GM23338 (cell line): ENCODE data around the gene DENND4B. TPM values are rescaled to one million over a fixed set of nuclear protein-coding genes. Genes with fewer than 3 reads are reported as not detected.

Experiments used
- ATAC-seq: fragments of 200-7000 bp; cut with Tn5 transposase; 3 replicates; pipeline ENCODE4 v1.9.1; 2020
- DNase-seq: peaks from one replicate; pipeline ENCODE4 v3.0.0-alpha.2; 2015; ENCODE audit warnings: low spot score
- H2AFZ ChIP-seq: fragments of 200-600 bp; sonication (generic); 2 replicates; pipeline ENCODE4 v1.8.0; 2016; ENCODE audit warnings: antibody characterized with exemption, mild to moderate bottlenecking, moderate library complexity
- H3F3A ChIP-seq: fragments of 200-600 bp; sonication (generic); replicated peaks from 2 replicates; pipeline ENCODE4 v1.8.0; 2017; ENCODE audit warnings: antibody characterized with exemption, mixed run types, low read depth
- H3K27ac ChIP-seq: fragments of 200-600 bp; sonication (generic); 2 replicates; pipeline ENCODE4 v1.6.1; 2016; ENCODE audit warnings: low read depth
- H3K27me3 ChIP-seq: fragments of 200-600 bp; sonication (generic); 2 replicates; pipeline ENCODE4 v1.8.0; 2016; ENCODE audit warnings: mild to moderate bottlenecking, mixed run types, moderate library complexity; ENCODE audit not compliant: insufficient read depth
- H3K36me3 ChIP-seq: fragments of 200-600 bp; sonication (generic); 2 replicates; pipeline ENCODE4 v1.8.0; 2016; ENCODE audit warnings: mild to moderate bottlenecking; ENCODE audit not compliant: insufficient read depth
- H3K4me1 ChIP-seq: fragments of 200-600 bp; sonication (generic); 2 replicates; pipeline ENCODE4 v1.8.0; 2016; ENCODE audit warnings: mild to moderate bottlenecking, moderate library complexity; ENCODE audit not compliant: insufficient read depth
- H3K4me2 ChIP-seq: fragments of 200-600 bp; sonication (generic); 2 replicates; pipeline ENCODE4 v1.7.1; 2017; ENCODE audit warnings: mixed run types
- H3K4me3 ChIP-seq: fragments of 200-600 bp; sonication (generic); 2 replicates; pipeline ENCODE4 v1.6.1; 2016; ENCODE audit warnings: mixed run types
- H3K79me2 ChIP-seq: fragments of 200-600 bp; sonication (generic); replicated peaks from 2 replicates; pipeline ENCODE4 v1.8.0; 2017; ENCODE audit warnings: mild to moderate bottlenecking; ENCODE audit not compliant: insufficient read depth
- H3K9me2 ChIP-seq: fragments of 200-600 bp; sonication (generic); 2 replicates; pipeline ENCODE4 v1.8.0; 2017; ENCODE audit not compliant: insufficient read depth
- H4K20me1 ChIP-seq: fragments of 200-600 bp; sonication (generic); replicated peaks from 2 replicates; pipeline ENCODE4 v1.8.0; 2017; ENCODE audit warnings: mild to moderate bottlenecking; ENCODE audit not compliant: insufficient read depth
- H3K27ac Mint-ChIP-seq: 2 replicates; pipeline ENCODE4 v1.8.0; 2020; ENCODE audit warnings: inconsistent platforms, mild to moderate bottlenecking, moderate library complexity, mixed read lengths
- H3K27me3 Mint-ChIP-seq: 3 replicates; pipeline ENCODE4 v1.8.0; 2022; ENCODE audit warnings: low read depth, mild to moderate bottlenecking, moderate library complexity, mixed read lengths, inconsistent platforms; ENCODE audit not compliant: insufficient read depth, poor library complexity
- H3K36me3 Mint-ChIP-seq: 3 replicates; pipeline ENCODE4 v1.8.0; 2021; ENCODE audit warnings: low read depth, mild to moderate bottlenecking, inconsistent platforms, moderate library complexity, mixed read lengths
- H3K4me1 Mint-ChIP-seq: 3 replicates; pipeline ENCODE4 v1.8.0; 2020; ENCODE audit warnings: mild to moderate bottlenecking, inconsistent platforms, mixed read lengths
- H3K4me3 Mint-ChIP-seq: 3 replicates; pipeline ENCODE4 v1.8.0; 2021; ENCODE audit warnings: moderate library complexity, mild to moderate bottlenecking, inconsistent platforms, mixed read lengths
- H3K9me3 Mint-ChIP-seq: 3 replicates; pipeline ENCODE4 v1.8.0; 2020; ENCODE audit warnings: moderate library complexity, mild to moderate bottlenecking, inconsistent platforms, mixed read lengths
- CREB1 ChIP-seq: fragments of 250-450 bp; sonication (Bioruptor Pico); IDR thresholded peaks from 2 replicates; pipeline ENCODE4 v1.5.0; 2020; ENCODE audit warnings: low read depth, mild to moderate bottlenecking, moderate library complexity
- EZH2 ChIP-seq: fragments of 200-600 bp; sonication (generic); IDR thresholded peaks from one replicate; pipeline ENCODE4 v1.8.0; 2017; ENCODE audit warnings: antibody characterized with exemption, mild to moderate bottlenecking, low read depth; ENCODE audit not compliant: unreplicated experiment
- EZH2phosphoT487 ChIP-seq: fragments of 200-600 bp; sonication (generic); IDR thresholded peaks from one replicate; pipeline ENCODE4 v1.8.1; 2018; ENCODE audit warnings: antibody characterized with exemption; ENCODE audit not compliant: unreplicated experiment
- JUNB ChIP-seq: IDR thresholded peaks from one replicate; pipeline ENCODE4 v1.6.1; 2016; ENCODE audit warnings: antibody characterized with exemption; ENCODE audit not compliant: unreplicated experiment
- POLR2AphosphoS5 ChIP-seq: IDR thresholded peaks from 2 replicates; pipeline ENCODE4 v1.6.1; 2016; ENCODE audit warnings: antibody characterized with exemption, low read depth
- STAT1 ChIP-seq: IDR thresholded peaks from one replicate; pipeline ENCODE4 v1.6.1; 2016; ENCODE audit warnings: antibody characterized with exemption; ENCODE audit not compliant: unreplicated experiment
- ZNF114 ChIP-seq: fragments of 250-450 bp; sonication (Bioruptor Pico); IDR thresholded peaks from 2 replicates; pipeline ENCODE4 v1.5.0; 2020; ENCODE audit warnings: mild to moderate bottlenecking, moderate library complexity
- ZNF331 ChIP-seq: fragments of 250-450 bp; sonication (Bioruptor Pico); IDR thresholded peaks from 2 replicates; pipeline ENCODE4 v1.5.0; 2020; ENCODE audit warnings: low read depth, mild to moderate bottlenecking, moderate library complexity
- polyA plus RNA-seq: library from polyadenylated mRNA; unstranded; fragments of >200 nt; fragmentation: Nextera tagmentation; extraction: Ambion mirVana; gene quantifications from 2 replicates; pipeline ENCODE4 v1.2.1, GENCODE V29; 2016
- total RNA-seq: library from RNA; depleted of rRNA; stranded (reverse); fragments of >200 nt; shearing (Covaris generic); gene quantifications from 2 replicates; pipeline ENCODE4 v1.2.3, GENCODE V29; 2014
- TF ChIP-seq, protein P1 (sequence below): IDR thresholded peaks from 2 replicates; pipeline ENCODE4 v1.6.1; 2016; ENCODE audit warnings: antibody characterized with exemption
- TF ChIP-seq, protein P2 (sequence below): fragments of 250-450 bp; sonication (Bioruptor Pico); IDR thresholded peaks from 2 replicates; pipeline ENCODE4 v1.5.0; 2020; ENCODE audit warnings: mild to moderate bottlenecking, moderate library complexity
- TF ChIP-seq, protein P3 (sequence below), 2 experiments: fragments of 200-600 bp in 1 of 2; sonication (generic) in 1 of 2; conservative IDR thresholded peaks; 2 replicates each; pipeline versions ENCODE4 v1.5.1 to v1.6.1; 2016 to 2017; ENCODE audit warnings: antibody characterized with exemption in 2 of 2, low read depth in 2 of 2, mild to moderate bottlenecking in 2 of 2, moderate library complexity in 1 of 2
- TF ChIP-seq, protein P4 (sequence below): IDR thresholded peaks from one replicate; pipeline ENCODE4 v1.6.1; 2018; ENCODE audit warnings: antibody characterized with exemption; ENCODE audit not compliant: unreplicated experiment

Gene DENND4B
- total and polyA plus RNA-seq, 2 experiments from 2014 or later: 29.4 to 57.0 TPM

DNA sequence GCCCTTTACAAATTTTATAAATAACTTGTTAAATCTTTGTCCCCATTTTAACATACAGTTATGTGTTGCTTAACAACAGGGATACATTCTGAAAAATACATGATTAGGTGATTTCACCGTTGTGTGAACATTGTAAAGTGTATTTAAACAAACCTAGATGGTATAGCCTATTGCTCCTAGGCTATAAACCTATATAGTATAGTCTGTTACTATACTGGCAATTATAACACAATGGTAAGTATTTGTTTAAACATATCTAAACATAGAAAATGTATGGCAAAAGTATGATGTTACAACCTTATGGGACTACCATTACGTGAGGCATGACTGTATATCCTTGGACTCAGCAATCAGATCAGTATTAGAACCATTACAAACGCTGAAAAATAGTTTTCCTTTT, 60.4 kb downstream of the DENND4B start:
- no peaks in the 10 kb centered on the region; the same call in 2 of the 3 replicates for H3K4me1 Mint-ChIP-seq
- no peak overlapping the region for H3K4me3 Mint-ChIP-seq
- H2AFZ ChIP-seq: no peak overlapping the region
- no peaks in the 10 kb centered on the region for H3K9me2 ChIP-seq
- H3K27me3 ChIP-seq: no peaks in the 10 kb centered on the region
- H3K4me2 ChIP-seq: no peak overlapping the region
- H3K27me3 Mint-ChIP-seq: no peaks in the 10 kb centered on the region
- H3K9me3 Mint-ChIP-seq: no peaks in the 10 kb centered on the region
- H3K36me3 Mint-ChIP-seq: peaks cover 4% of the 10 kb centered on the region; the same call in 1 of the 3 replicates
- DNase-seq (no peak), ATAC-seq (no peak)
- peaks cover 47% of the 10 kb centered on the region for H4K20me1 ChIP-seq
- no peak overlapping the region for H3K27ac Mint-ChIP-seq
- H3K79me2 ChIP-seq: peaks cover 100% of the 10 kb centered on the region
- no peak overlapping the region for H3K27ac ChIP-seq
- TF ChIP-seq, protein P1, sequence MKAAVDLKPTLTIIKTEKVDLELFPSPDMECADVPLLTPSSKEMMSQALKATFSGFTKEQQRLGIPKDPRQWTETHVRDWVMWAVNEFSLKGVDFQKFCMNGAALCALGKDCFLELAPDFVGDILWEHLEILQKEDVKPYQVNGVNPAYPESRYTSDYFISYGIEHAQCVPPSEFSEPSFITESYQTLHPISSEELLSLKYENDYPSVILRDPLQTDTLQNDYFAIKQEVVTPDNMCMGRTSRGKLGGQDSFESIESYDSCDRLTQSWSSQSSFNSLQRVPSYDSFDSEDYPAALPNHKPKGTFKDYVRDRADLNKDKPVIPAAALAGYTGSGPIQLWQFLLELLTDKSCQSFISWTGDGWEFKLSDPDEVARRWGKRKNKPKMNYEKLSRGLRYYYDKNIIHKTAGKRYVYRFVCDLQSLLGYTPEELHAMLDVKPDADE: no peak
- TF ChIP-seq, protein P2, sequence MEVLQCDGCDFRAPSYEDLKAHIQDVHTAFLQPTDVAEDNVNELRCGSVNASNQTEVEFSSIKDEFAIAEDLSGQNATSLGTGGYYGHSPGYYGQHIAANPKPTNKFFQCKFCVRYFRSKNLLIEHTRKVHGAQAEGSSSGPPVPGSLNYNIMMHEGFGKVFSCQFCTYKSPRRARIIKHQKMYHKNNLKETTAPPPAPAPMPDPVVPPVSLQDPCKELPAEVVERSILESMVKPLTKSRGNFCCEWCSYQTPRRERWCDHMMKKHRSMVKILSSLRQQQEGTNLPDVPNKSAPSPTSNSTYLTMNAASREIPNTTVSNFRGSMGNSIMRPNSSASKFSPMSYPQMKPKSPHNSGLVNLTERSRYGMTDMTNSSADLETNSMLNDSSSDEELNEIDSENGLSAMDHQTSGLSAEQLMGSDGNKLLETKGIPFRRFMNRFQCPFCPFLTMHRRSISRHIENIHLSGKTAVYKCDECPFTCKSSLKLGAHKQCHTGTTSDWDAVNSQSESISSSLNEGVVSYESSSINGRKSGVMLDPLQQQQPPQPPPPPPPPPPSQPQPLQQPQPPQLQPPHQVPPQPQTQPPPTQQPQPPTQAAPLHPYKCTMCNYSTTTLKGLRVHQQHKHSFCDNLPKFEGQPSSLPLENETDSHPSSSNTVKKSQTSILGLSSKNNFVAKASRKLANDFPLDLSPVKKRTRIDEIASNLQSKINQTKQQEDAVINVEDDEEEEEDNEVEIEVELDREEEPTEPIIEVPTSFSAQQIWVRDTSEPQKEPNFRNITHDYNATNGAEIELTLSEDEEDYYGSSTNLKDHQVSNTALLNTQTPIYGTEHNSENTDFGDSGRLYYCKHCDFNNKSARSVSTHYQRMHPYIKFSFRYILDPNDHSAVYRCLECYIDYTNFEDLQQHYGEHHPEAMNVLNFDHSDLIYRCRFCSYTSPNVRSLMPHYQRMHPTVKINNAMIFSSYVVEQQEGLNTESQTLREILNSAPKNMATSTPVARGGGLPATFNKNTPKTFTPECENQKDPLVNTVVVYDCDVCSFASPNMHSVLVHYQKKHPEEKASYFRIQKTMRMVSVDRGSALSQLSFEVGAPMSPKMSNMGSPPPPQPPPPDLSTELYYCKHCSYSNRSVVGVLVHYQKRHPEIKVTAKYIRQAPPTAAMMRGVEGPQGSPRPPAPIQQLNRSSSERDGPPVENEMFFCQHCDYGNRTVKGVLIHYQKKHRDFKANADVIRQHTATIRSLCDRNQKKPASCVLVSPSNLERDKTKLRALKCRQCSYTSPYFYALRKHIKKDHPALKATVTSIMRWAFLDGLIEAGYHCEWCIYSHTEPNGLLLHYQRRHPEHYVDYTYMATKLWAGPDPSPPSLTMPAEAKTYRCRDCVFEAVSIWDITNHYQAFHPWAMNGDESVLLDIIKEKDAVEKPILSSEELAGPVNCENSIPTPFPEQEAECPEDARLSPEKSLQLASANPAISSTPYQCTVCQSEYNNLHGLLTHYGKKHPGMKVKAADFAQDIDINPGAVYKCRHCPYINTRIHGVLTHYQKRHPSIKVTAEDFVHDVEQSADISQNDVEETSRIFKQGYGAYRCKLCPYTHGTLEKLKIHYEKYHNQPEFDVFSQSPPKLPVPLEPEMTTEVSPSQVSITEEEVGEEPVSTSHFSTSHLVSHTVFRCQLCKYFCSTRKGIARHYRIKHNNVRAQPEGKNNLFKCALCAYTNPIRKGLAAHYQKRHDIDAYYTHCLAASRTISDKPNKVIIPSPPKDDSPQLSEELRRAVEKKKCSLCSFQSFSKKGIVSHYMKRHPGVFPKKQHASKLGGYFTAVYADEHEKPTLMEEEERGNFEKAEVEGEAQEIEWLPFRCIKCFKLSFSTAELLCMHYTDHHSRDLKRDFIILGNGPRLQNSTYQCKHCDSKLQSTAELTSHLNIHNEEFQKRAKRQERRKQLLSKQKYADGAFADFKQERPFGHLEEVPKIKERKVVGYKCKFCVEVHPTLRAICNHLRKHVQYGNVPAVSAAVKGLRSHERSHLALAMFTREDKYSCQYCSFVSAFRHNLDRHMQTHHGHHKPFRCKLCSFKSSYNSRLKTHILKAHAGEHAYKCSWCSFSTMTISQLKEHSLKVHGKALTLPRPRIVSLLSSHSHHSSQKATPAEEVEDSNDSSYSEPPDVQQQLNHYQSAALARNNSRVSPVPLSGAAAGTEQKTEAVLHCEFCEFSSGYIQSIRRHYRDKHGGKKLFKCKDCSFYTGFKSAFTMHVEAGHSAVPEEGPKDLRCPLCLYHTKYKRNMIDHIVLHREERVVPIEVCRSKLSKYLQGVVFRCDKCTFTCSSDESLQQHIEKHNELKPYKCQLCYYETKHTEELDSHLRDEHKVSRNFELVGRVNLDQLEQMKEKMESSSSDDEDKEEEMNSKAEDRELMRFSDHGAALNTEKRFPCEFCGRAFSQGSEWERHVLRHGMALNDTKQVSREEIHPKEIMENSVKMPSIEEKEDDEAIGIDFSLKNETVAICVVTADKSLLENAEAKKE (CRISPR knock-in tag): no peak
- no peak for TF ChIP-seq ZNF331 (CRISPR knock-in tag)
- TF ChIP-seq JUNB: no peak
- TF ChIP-seq CREB1 (CRISPR knock-in tag): no peak
- TF ChIP-seq, protein P3, sequence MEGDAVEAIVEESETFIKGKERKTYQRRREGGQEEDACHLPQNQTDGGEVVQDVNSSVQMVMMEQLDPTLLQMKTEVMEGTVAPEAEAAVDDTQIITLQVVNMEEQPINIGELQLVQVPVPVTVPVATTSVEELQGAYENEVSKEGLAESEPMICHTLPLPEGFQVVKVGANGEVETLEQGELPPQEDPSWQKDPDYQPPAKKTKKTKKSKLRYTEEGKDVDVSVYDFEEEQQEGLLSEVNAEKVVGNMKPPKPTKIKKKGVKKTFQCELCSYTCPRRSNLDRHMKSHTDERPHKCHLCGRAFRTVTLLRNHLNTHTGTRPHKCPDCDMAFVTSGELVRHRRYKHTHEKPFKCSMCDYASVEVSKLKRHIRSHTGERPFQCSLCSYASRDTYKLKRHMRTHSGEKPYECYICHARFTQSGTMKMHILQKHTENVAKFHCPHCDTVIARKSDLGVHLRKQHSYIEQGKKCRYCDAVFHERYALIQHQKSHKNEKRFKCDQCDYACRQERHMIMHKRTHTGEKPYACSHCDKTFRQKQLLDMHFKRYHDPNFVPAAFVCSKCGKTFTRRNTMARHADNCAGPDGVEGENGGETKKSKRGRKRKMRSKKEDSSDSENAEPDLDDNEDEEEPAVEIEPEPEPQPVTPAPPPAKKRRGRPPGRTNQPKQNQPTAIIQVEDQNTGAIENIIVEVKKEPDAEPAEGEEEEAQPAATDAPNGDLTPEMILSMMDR (conservative IDR thresholded peaks at IDR 0.05; ENCODE audit: low read depth in 2 of 2): no peak
- no peak for TF ChIP-seq EZH2
- TF ChIP-seq STAT1: no peak
- TF ChIP-seq, protein P4, sequence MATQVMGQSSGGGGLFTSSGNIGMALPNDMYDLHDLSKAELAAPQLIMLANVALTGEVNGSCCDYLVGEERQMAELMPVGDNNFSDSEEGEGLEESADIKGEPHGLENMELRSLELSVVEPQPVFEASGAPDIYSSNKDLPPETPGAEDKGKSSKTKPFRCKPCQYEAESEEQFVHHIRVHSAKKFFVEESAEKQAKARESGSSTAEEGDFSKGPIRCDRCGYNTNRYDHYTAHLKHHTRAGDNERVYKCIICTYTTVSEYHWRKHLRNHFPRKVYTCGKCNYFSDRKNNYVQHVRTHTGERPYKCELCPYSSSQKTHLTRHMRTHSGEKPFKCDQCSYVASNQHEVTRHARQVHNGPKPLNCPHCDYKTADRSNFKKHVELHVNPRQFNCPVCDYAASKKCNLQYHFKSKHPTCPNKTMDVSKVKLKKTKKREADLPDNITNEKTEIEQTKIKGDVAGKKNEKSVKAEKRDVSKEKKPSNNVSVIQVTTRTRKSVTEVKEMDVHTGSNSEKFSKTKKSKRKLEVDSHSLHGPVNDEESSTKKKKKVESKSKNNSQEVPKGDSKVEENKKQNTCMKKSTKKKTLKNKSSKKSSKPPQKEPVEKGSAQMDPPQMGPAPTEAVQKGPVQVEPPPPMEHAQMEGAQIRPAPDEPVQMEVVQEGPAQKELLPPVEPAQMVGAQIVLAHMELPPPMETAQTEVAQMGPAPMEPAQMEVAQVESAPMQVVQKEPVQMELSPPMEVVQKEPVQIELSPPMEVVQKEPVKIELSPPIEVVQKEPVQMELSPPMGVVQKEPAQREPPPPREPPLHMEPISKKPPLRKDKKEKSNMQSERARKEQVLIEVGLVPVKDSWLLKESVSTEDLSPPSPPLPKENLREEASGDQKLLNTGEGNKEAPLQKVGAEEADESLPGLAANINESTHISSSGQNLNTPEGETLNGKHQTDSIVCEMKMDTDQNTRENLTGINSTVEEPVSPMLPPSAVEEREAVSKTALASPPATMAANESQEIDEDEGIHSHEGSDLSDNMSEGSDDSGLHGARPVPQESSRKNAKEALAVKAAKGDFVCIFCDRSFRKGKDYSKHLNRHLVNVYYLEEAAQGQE: no peak
- no peak for TF ChIP-seq ZNF114 (CRISPR knock-in tag)
- no peak for TF ChIP-seq POLR2AphosphoS5
- TF ChIP-seq EZH2phosphoT487: no peak
- peaks cover 27% of the 10 kb centered on the region for H3K4me1 ChIP-seq
- no peaks in the 10 kb centered on the region; the same call in 1 of the 2 replicates for H3K36me3 ChIP-seq
- no peak overlapping the region for H3K4me3 ChIP-seq
- 0 out of 2 replicates have a peak, but pooled peaks cover 2% of the 10 kb centered on the region for H3F3A ChIP-seq
